Sigmoid colon (tissue), 7 donors: ENCODE measurements around the gene CBX7. TPM values are rescaled to one million over a fixed set of nuclear protein-coding genes. Genes with fewer than 3 reads are reported as not detected.

Experiments
- DNase-seq: peaks from one replicate; pipeline ENCODE4 v3.0.0-alpha.2; 2019
- H3K27ac ChIP-seq, 4 donors: fragments of 200-600 bp; sonication (generic); one replicate each; pipeline ENCODE4 v1.5.1; 2016 to 2019; ENCODE audit warnings: mild to moderate bottlenecking in 1 of 4
- H3K27me3 ChIP-seq, 3 donors: fragments of 200-600 bp; sonication (generic); one replicate each; pipeline ENCODE4 v1.5.1; 2019; ENCODE audit warnings: mild to moderate bottlenecking in 1 of 3
- H3K36me3 ChIP-seq, 4 donors: fragments of 200-600 bp; sonication (generic); one replicate each; pipeline ENCODE4 v1.5.1; 2016 to 2019
- H3K4me1 ChIP-seq, 4 donors: fragments of 200-600 bp; sonication (generic); one replicate each; pipeline ENCODE4 v1.5.1; 2017 to 2019
- H3K4me3 ChIP-seq, 4 donors: fragments of 200-600 bp; sonication (generic); one replicate each; pipeline ENCODE4 v1.5.1; 2017 to 2019; ENCODE audit warnings: mild to moderate bottlenecking in 2 of 4, moderate library complexity in 1 of 4
- H3K9me3 ChIP-seq, 4 donors: fragments of 200-600 bp in 3 of 4; sonication (generic) in 3 of 4; one replicate each; pipeline versions ENCODE4 v1.5.1 to v1.6.1; 2013 to 2019
- CTCF ChIP-seq, 4 experiments: fragments of 450-650 bp in 3 of 4; fragments of 200-600 bp in 1 of 4; IDR thresholded peaks; one replicate each; pipeline ENCODE4 v1.5.1; 2016 to 2019; ENCODE audit warnings: antibody characterized with exemption in 4 of 4, mild to moderate bottlenecking in 3 of 4, moderate library complexity in 2 of 4
- EP300 ChIP-seq, 4 donors: sonication (generic); formaldehyde crosslinking; IDR thresholded peaks; one replicate each; pipeline ENCODE4 v1.6.1; 2017; ENCODE audit warnings: antibody characterized with exemption in 4 of 4
- POLR2A ChIP-seq, 2 donors: fragments of 450-650 bp; IDR thresholded peaks; one replicate each; pipeline ENCODE4 v1.6.1; 2016; ENCODE audit warnings: antibody characterized with exemption in 2 of 2, mild to moderate bottlenecking in 2 of 2, moderate library complexity in 2 of 2
- POLR2AphosphoS5 ChIP-seq, 4 donors: sonication (generic); formaldehyde crosslinking; IDR thresholded peaks; one replicate each; pipeline ENCODE4 v1.6.1; 2017; ENCODE audit warnings: antibody characterized with exemption in 4 of 4
- WGBS, 2 donors: extraction: QIAGEN DNeasy Blood & Tissue Kit; methylation state at CpG; one replicate each; pipeline ENCODE4 v1.1.7; 2013; 5-methylcytosine and 5-hydroxymethylcytosine counted together
- intact Hi-C: fragments of 100-400 bp; cut with DNase I; formaldehyde crosslinking; loops from one replicate; pipeline ENCODE4 v1.15.1; 2023
- polyA plus RNA-seq, 3 donors: library from polyadenylated mRNA; stranded (reverse); fragments of 200-250 nt; gene quantifications; one replicate each; pipeline ENCODE4 v1.2.3, GENCODE V29; 2013
- total RNA-seq, 4 donors: library from RNA; depleted of rRNA; stranded (reverse); fragments of >200 nt; gene quantifications; one replicate each; pipeline ENCODE4 v1.1.0, GENCODE V29; 2016
- donor health status: healthy with polysubstance abuse.
- donor health status: Bipolar disorder and iron deficiency.
- donor health status: healthy.

Gene CBX7
- total and polyA plus RNA-seq, 7 donors: 10.9 to 166 (median 108) TPM

DNA sequence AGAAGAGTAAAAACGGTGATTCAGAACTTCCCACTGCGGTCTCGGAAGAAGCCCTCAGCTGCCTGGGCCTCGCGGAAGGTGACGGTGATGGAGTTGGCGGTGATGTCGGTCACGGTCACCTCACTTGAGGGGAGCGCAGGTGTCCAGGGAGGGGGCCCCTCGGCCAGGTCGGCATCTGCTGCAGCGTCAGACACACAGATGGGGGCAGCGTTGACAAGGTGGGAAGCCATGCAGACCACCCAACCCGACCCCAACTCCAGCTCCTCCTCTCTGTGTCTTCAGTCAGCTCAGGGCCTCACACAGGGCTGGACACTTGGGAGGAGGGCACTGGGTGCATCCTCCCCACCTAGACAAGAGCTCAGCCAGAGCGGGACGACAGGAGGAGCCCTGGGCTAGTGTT lies 18.6 kb downstream of the CBX7 start:
- Histone ChIP-seq H3K27me3 (no peaks in the 10 kb centered on the region), H3K27ac (no peak overlapping the region), H3K4me3 (no peak overlapping the region), H3K9me3 (no peaks in the 10 kb centered on the region), H3K36me3 (peaks cover 6 to 46% (median 16%) of the 10 kb centered on the region in 4 donors), H3K4me1 (peaks cover 0 to 46% (median 36%) of the 10 kb centered on the region in 4 donors)
- 94 to 95% methylated on average over 17 of the region's 17 CpGs for WGBS, 2 donors
- TF ChIP-seq POLR2AphosphoS5 (IDR thresholded peaks at IDR 0.05) (no peak), POLR2A (IDR thresholded peaks at IDR 0.05) (no peak), CTCF (IDR thresholded peaks at IDR 0.05) (no peak), EP300 (IDR thresholded peaks at IDR 0.05) (no peak)
- DNase-seq: peak; percentile 60
- intact Hi-C loops: loop anchor here (5.0 kb wide), 1 partner anchor 117 kb away; no protein-coding TSS in a partner anchor

GRCh38 chr22:39132871-39133524 lies 19.5 kb downstream of the CBX7 start:
- Histone ChIP-seq H3K36me3 (peaks cover 6 to 38% (median 16%) of the 10 kb centered on the region in 4 donors), H3K9me3 (no peaks in the 10 kb centered on the region), H3K4me3 (no peak overlapping the region), H3K27me3 (no peaks in the 10 kb centered on the region), H3K27ac (no peak overlapping the region), H3K4me1 (peaks cover 0 to 46% (median 36%) of the 10 kb centered on the region in 4 donors)
- no peak for TF ChIP-seq POLR2A (IDR thresholded peaks at IDR 0.05)
- no peak for TF ChIP-seq CTCF (IDR thresholded peaks at IDR 0.05)
- TF ChIP-seq EP300 (IDR thresholded peaks at IDR 0.05): no peak
- no peak for TF ChIP-seq POLR2AphosphoS5 (IDR thresholded peaks at IDR 0.05)
- DNase-seq: peak; percentile 62
- 95% methylated on average over 22 of the region's 22 CpGs for WGBS, 2 donors
- intact Hi-C loops: loop anchor here (5.0 kb wide), 1 partner anchor 116 kb away; no protein-coding TSS in a partner anchor

GRCh38 chr22:39132281-39132680 lies 20.2 kb downstream of the CBX7 start:
- TF ChIP-seq POLR2A (IDR thresholded peaks at IDR 0.05) (no peak), EP300 (IDR thresholded peaks at IDR 0.05) (no peak), CTCF (IDR thresholded peaks at IDR 0.05) (no peak), POLR2AphosphoS5 (IDR thresholded peaks at IDR 0.05) (no peak)
- Histone ChIP-seq H3K27ac (peak overlapping the region in 1 of 4 donors; percentile 68), H3K4me3 (no peak overlapping the region), H3K36me3 (peaks cover 6 to 31% (median 16%) of the 10 kb centered on the region in 4 donors), H3K4me1 (peaks cover 0 to 46% (median 36%) of the 10 kb centered on the region in 4 donors), H3K27me3 (no peaks in the 10 kb centered on the region), H3K9me3 (no peaks in the 10 kb centered on the region)
- 85 to 90% methylated on average over 6 of the region's 6 CpGs for WGBS, 2 donors
- intact Hi-C loops: loop anchor here (5.0 kb wide), 1 partner anchor 115 kb away; no protein-coding TSS in a partner anchor
- DNase-seq: peak; percentile 60

DNA sequence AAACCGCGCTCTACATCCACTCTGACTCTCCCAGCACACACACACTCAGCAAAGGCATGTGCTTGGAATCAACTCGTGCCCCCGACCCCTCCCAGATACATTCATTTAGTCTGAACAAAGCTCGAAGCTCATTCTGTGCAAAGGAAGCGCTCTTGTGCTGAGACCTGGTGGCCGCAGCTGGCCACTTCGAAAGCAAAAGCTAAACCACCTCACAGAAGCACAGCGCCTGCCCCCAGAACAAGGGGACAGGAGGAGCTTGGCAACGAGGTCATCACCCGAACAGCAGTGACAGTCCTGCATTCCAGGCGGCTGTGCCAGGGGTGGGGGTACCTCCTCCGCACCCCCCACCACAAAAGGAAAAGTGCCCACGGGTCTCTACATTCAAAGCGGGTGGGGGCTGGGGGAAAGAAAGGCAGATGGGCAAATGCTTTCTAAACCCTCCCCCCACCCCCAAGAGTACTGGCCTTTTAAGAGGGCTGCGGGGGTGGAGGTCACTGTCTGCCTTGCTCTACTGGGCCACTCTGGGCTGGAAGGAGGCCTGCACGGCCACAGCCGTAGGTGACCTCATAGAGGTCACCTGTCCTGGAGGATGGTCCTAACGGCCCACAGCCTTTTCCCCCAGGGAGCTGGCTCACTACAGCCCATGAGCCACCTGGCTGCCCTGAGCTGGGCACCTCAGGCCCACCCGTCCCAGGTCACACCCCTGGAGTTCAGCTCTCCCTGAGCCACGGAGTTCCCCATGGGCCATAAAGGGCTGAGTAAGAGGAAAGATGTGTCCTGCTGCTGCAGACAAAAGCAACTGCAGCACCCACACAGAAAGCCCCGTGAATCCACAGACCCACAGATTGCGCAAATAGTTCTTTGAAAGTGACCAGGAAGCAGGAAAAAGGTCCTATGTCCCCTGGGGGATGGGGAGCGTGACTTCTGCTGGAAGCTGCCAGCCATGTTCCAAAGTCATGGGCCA lies 21.3 kb downstream of the CBX7 start:
- peak overlapping the region in 3 of 4 donors; percentile 52 to 68 (median 64) for H3K27ac ChIP-seq
- DNase-seq: peak; percentile 65
- H3K4me1 ChIP-seq: peaks cover 0 to 46% (median 36%) of the 10 kb centered on the region in 4 donors

More for the DNA sequence above, 21.3 kb downstream of the CBX7 start:
- no peaks in the 10 kb centered on the region for H3K27me3 ChIP-seq
- TF ChIP-seq EP300 (IDR thresholded peaks at IDR 0.05) (no peak), CTCF (IDR thresholded peaks at IDR 0.05) (no peak), POLR2A (IDR thresholded peaks at IDR 0.05) (no peak), POLR2AphosphoS5 (IDR thresholded peaks at IDR 0.05) (no peak)
- 69 to 75% methylated on average over 24 of the region's 24 CpGs for WGBS, 2 donors
- H3K4me3 ChIP-seq: peak overlapping the region in 1 of 4 donors; percentile 6
- H3K9me3 ChIP-seq: no peaks in the 10 kb centered on the region
- intact Hi-C loops: loop anchor here (5.0 kb wide), 1 partner anchor 114 kb away; no protein-coding TSS in a partner anchor
- peaks cover 6 to 26% (median 16%) of the 10 kb centered on the region in 4 donors for H3K36me3 ChIP-seq
